ENCODE data around the gene TPCN1. TPM values are rescaled to one million over a fixed set of nuclear protein-coding genes. Genes with fewer than 3 reads are reported as not detected.

Gene TPCN1
- total RNA-seq, 1 experiment from 2014 or later: 13.5 TPM

- Histone ChIP-seq H3K27ac (ENCODE audit: insufficient read length, low read depth, low read length) (no peak overlapping the region), H2AFZ (ENCODE audit: low read length) (no peak overlapping the region), H3K27me3 (ENCODE audit: insufficient read depth, low read length) (no peaks in the 10 kb centered on the region), H3K4ac (ENCODE audit: low read depth, low read length) (no peak overlapping the region), H2AK5ac (ENCODE audit: insufficient read length, low read length) (no peak overlapping the region), H3K79me2 (ENCODE audit: insufficient read depth, low read length) (no peaks in the 10 kb centered on the region), H2BK20ac (ENCODE audit: low read depth, low read length, poor library complexity, severe bottlenecking) (no peak overlapping the region), H3K14ac (ENCODE audit: insufficient read depth, low read length) (no peak overlapping the region; the same call in 1 of the 2 replicates), H2BK12ac (ENCODE audit: insufficient read length, low read depth, low read length) (no peak overlapping the region), H3K79me1 (ENCODE audit: insufficient read depth, low read depth, low read length, poor library complexity, severe bottlenecking) (no peaks in the 10 kb centered on the region), H3K9me3 (ENCODE audit: control insufficient read depth, low read depth, low read length) (no peaks in the 10 kb centered on the region), H3K4me1 (ENCODE audit: insufficient read depth, low read length) (no peaks in the 10 kb centered on the region), H3K4me2 (ENCODE audit: insufficient read depth, insufficient read length, low read length) (no peak overlapping the region), H3K56ac (ENCODE audit: insufficient read length, low read depth, low read length) (no peak overlapping the region), H3K18ac (ENCODE audit: insufficient read length, low read depth, low read length) (no peak overlapping the region), H4K20me1 (ENCODE audit: control insufficient read depth, insufficient read depth, insufficient read length) (peaks cover 2% of the 10 kb centered on the region), H3K23ac (ENCODE audit: insufficient read length, low read depth, low read length) (no peak overlapping the region), H2BK120ac (ENCODE audit: low read depth, low read length, poor library complexity, severe bottlenecking) (no peak overlapping the region), H2BK15ac (ENCODE audit: low read depth, low read length) (no peak overlapping the region), H4K91ac (ENCODE audit: insufficient read length, low read depth, low read length) (no peak overlapping the region), H3K9ac (ENCODE audit: extremely low read depth, insufficient read length, low read length) (no peak overlapping the region), H2BK5ac (ENCODE audit: insufficient read length, low read length) (no peak overlapping the region), H3T11ph (ENCODE audit: low read length) (no peak overlapping the region), H3K23me2 (ENCODE audit: insufficient read length, low read depth, low read length, poor library complexity, severe bottlenecking) (no peaks in the 10 kb centered on the region), H4K8ac (replicated peaks; ENCODE audit: insufficient read length, low read depth, low read length) (no peak overlapping the region), H4K5ac (ENCODE audit: insufficient read length, low read depth, low read length) (no peak overlapping the region)
- no CpG with 5 or more reads among the region's 11 CpGs for WGBS (ENCODE audit: extremely low coverage, insufficient read length, low lambda C conversion rate)
- Mint-ChIP-seq H3K9me3 (no peaks in the 10 kb centered on the region), H3K27me3 (ENCODE audit: low read depth) (no peaks in the 10 kb centered on the region), H3K27ac (peak overlapping the region; percentile 28 to 84 (median 31); a peak in 1 of 7 replicates), H3K4me3 (no peak overlapping the region), H3K4me1 (peaks cover 0 to 7% of the 10 kb centered on the region in 2 experiments; a peak in 1 of 4 replicates), H3K36me3 (ENCODE audit: insufficient read depth in 1 of 3, low read depth in 3 of 3) (peaks cover 9 to 25% (median 9%) of the 10 kb centered on the region in 3 experiments; a peak in 5 of 7 replicates)
- no peak for TF ChIP-seq CTCF (conservative IDR thresholded peaks at IDR 0.05)
- no peak for DNase-seq
Observed at GRCh38 chr12:113286712-113287111, 65.4 kb downstream of the TPCN1 start.

Measured in H9 (cell line).